B cell (primary cell): ENCODE measurements around the gene SCFD2. TPM values are rescaled to one million over a fixed set of nuclear protein-coding genes. Genes with fewer than 3 reads are reported as not detected.

Experiments
- ATAC-seq: fragments of 200-7000 bp; cut with Tn5 transposase; one replicate; pipeline ENCODE4 v1.10.0; 2021; ENCODE audit warnings: low read depth, mild to moderate bottlenecking, moderate number of reproducible peaks, moderate library complexity
- CTCF ChIA-PET: fragments of 350-600 bp; sonication (Branson Sonifier 250); formaldehyde crosslinking; loops from one replicate; lab custom pipeline; 2021; ENCODE audit warnings: antibody characterized with exemption, inconsistent platforms; lab: Charles Lee
- POLR2A ChIA-PET: fragments of 350-600 bp; sonication (Branson Sonifier 250); formaldehyde crosslinking; loops from one replicate; lab custom pipeline; 2021; ENCODE audit warnings: antibody characterized with exemption; lab: Charles Lee
- DNase-seq: peaks from one replicate; pipeline ENCODE4 v3.0.0; 2013
- H2AFZ ChIP-seq: 2 replicates; pipeline ENCODE4 v1.6.1; 2012; ENCODE audit warnings: mild to moderate bottlenecking, low read depth, low read length; ENCODE audit not compliant: insufficient read depth, poor library complexity, severe bottlenecking
- H3K27ac ChIP-seq, 2 donors: 1 replicate in 1 of 2; 2 replicates in 1 of 2; pipeline ENCODE4 v1.5.1; 2012 to 2013; ENCODE audit warnings: low read length in 2 of 2, mild to moderate bottlenecking in 2 of 2, moderate library complexity in 1 of 2
- H3K27me3 ChIP-seq, 4 experiments: fragments of 200-600 bp in 1 of 4; sonication (generic) in 1 of 4; replicated peaks in 1 of 4; 1 replicate in 2 of 4; 2 replicates in 2 of 4; pipeline versions ENCODE4 v1.6.1 to v1.7.0; 2013 to 2016; ENCODE audit warnings: low read length in 3 of 4, mild to moderate bottlenecking in 2 of 4, mixed read lengths in 1 of 4, moderate library complexity in 1 of 4; ENCODE audit not compliant: insufficient read depth in 4 of 4, control insufficient read depth in 3 of 4; ENCODE audit errors: control extremely low read depth in 1 of 4
- H3K36me3 ChIP-seq, 2 experiments: replicated peaks in 1 of 2; 1 replicate in 1 of 2; 2 replicates in 1 of 2; pipeline versions ENCODE4 v1.6.1 to v1.7.1; 2013; ENCODE audit warnings: low read length in 1 of 2; ENCODE audit not compliant: insufficient read depth in 2 of 2, control insufficient read depth in 1 of 2; ENCODE audit errors: control extremely low read depth in 1 of 2, extremely low read depth in 1 of 2
- H3K4me1 ChIP-seq, 2 donors: fragments of 200-600 bp in 1 of 2; sonication (generic) in 1 of 2; 1 replicate in 1 of 2; 2 replicates in 1 of 2; pipeline versions ENCODE4 v1.5.1 to v1.6.1; 2013 to 2017; ENCODE audit warnings: low read length in 2 of 2; ENCODE audit not compliant: control insufficient read depth in 2 of 2, insufficient read depth in 2 of 2
- H3K4me2 ChIP-seq: replicated peaks from 2 replicates; pipeline ENCODE3; 2012; ENCODE audit warnings: mild to moderate bottlenecking, low read depth, low read length; ENCODE audit not compliant: poor library complexity, severe bottlenecking
- H3K4me3 ChIP-seq, 5 experiments: fragments of 200-600 bp in 1 of 5; sonication (generic) in 1 of 5; 1 replicate in 3 of 5; 2 replicates in 2 of 5; pipeline versions ENCODE4 v1.5.1 to v1.7.0; 2011 to 2016; ENCODE audit warnings: low read length in 4 of 5, mild to moderate bottlenecking in 4 of 5, low read depth in 2 of 5, control low read depth in 1 of 5, moderate library complexity in 1 of 5; ENCODE audit not compliant: insufficient read depth in 1 of 5; ENCODE audit errors: control extremely low read depth in 1 of 5, extremely low read depth in 1 of 5
- H3K79me2 ChIP-seq: fragments of 200-600 bp; sonication (generic); one replicate; pipeline ENCODE4 v1.6.0; 2016; ENCODE audit warnings: low read length; ENCODE audit not compliant: control insufficient read depth, insufficient read depth
- H3K9ac ChIP-seq: fragments of 200-600 bp; sonication (generic); 2 replicates; pipeline ENCODE4 v1.6.1; 2017; ENCODE audit warnings: mild to moderate bottlenecking, low read length, moderate library complexity
- H3K9me3 ChIP-seq, 3 donors: one replicate each; pipeline versions ENCODE4 v1.6.1 to v1.7.1; 2013; ENCODE audit warnings: low read length in 2 of 3; ENCODE audit not compliant: control insufficient read depth in 2 of 3, insufficient read depth in 1 of 3; ENCODE audit errors: control extremely low read depth in 1 of 3
- H4K20me1 ChIP-seq: 2 replicates; pipeline ENCODE4 v1.6.0; 2012; ENCODE audit warnings: mild to moderate bottlenecking, low read length; ENCODE audit not compliant: insufficient read depth, control insufficient read depth, poor library complexity, severe bottlenecking
- H3K27ac Mint-ChIP-seq: one replicate; pipeline ENCODE4 v1.8.0; 2021; ENCODE audit warnings: mixed read lengths
- H3K27me3 Mint-ChIP-seq: one replicate; pipeline ENCODE4 v1.8.0; 2021; ENCODE audit warnings: mixed read lengths
- H3K4me1 Mint-ChIP-seq: one replicate; pipeline ENCODE4 v1.8.0; 2021; ENCODE audit warnings: mixed read lengths
- H3K4me3 Mint-ChIP-seq: one replicate; pipeline ENCODE4 v1.8.0; 2021; ENCODE audit warnings: mixed read lengths
- H3K9me3 Mint-ChIP-seq: one replicate; pipeline ENCODE4 v1.8.0; 2022; ENCODE audit warnings: mixed read lengths; ENCODE audit not compliant: insufficient read depth
- EZH2 ChIP-seq: IDR thresholded peaks from 2 replicates; pipeline ENCODE4 v1.6.1; 2012; ENCODE audit warnings: borderline replicate concordance, low read depth, mild to moderate bottlenecking, moderate library complexity, low read length; ENCODE audit not compliant: insufficient read depth, poor library complexity, severe bottlenecking
- WGBS: methylation state at CpG from one replicate; pipeline ENCODE4 v1.1.5; 2013; ENCODE audit warnings: missing lambda C conversion rate; ENCODE audit not compliant: insufficient coverage; 5-methylcytosine and 5-hydroxymethylcytosine counted together
- intact Hi-C: fragments of 100-400 bp; cut with micrococcal nuclease; formaldehyde crosslinking; loops from one replicate; pipeline ENCODE4 v1.10.0; 2022
- polyA plus RNA-seq: library from polyadenylated mRNA; depleted of rRNA; stranded (reverse); fragments of >200 nt; gene quantifications from 2 replicates; pipeline ENCODE4 v1.2.3, GENCODE V29; 2012
- total RNA-seq, 2 donors: library from RNA; stranded (reverse); fragments of 120-200 nt in 1 of 2; gene quantifications; 1 replicate in 1 of 2; 2 replicates in 1 of 2; pipeline versions ENCODE4 v1.2.3 to v1.2.4, GENCODE V29; 2013 to 2022
- TF ChIP-seq, protein P1 (sequence below): fragments of 200-600 bp; IDR thresholded peaks from one replicate; pipeline ENCODE4 v1.8.0; 2022; ENCODE audit warnings: antibody characterized with exemption, mild to moderate bottlenecking

Gene SCFD2
- total and polyA plus RNA-seq, 2 donors (not counting 1 experiment from before 2014, with no cell fraction given): 12.8 to 20.4 TPM

GRCh38 chr4:52964561-52965101, 401.2 kb downstream of the SCFD2 start:
- TF ChIP-seq, protein P1, sequence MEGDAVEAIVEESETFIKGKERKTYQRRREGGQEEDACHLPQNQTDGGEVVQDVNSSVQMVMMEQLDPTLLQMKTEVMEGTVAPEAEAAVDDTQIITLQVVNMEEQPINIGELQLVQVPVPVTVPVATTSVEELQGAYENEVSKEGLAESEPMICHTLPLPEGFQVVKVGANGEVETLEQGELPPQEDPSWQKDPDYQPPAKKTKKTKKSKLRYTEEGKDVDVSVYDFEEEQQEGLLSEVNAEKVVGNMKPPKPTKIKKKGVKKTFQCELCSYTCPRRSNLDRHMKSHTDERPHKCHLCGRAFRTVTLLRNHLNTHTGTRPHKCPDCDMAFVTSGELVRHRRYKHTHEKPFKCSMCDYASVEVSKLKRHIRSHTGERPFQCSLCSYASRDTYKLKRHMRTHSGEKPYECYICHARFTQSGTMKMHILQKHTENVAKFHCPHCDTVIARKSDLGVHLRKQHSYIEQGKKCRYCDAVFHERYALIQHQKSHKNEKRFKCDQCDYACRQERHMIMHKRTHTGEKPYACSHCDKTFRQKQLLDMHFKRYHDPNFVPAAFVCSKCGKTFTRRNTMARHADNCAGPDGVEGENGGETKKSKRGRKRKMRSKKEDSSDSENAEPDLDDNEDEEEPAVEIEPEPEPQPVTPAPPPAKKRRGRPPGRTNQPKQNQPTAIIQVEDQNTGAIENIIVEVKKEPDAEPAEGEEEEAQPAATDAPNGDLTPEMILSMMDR: no peak
- TF ChIP-seq EZH2: no peak
- no peaks in the 10 kb centered on the region for H3K79me2 ChIP-seq
- H3K27ac Mint-ChIP-seq: no peak overlapping the region
- H3K4me1 ChIP-seq: no peaks in the 10 kb centered on the region
- H3K27me3 Mint-ChIP-seq: no peaks in the 10 kb centered on the region
- no peak overlapping the region for H3K4me3 ChIP-seq
- no peaks in the 10 kb centered on the region for H3K9me3 ChIP-seq
- DNase-seq (no peak), ATAC-seq (no peak)
- H3K9me3 Mint-ChIP-seq: no peaks in the 10 kb centered on the region
- no peak overlapping the region for H3K4me2 ChIP-seq
- ChIA-PET CTCF (no interaction called here), POLR2A (no interaction called here)
- WGBS: 83% methylated on average over 1 of the region's 4 CpGs
- intact Hi-C loops: no loop called here
- no peak overlapping the region for H3K9ac ChIP-seq
- H3K27ac ChIP-seq: no peak overlapping the region
- no peaks in the 10 kb centered on the region for H3K27me3 ChIP-seq
- H3K4me1 Mint-ChIP-seq: no peaks in the 10 kb centered on the region
- no peaks in the 10 kb centered on the region for H4K20me1 ChIP-seq
- no peak overlapping the region for H2AFZ ChIP-seq
- H3K4me3 Mint-ChIP-seq: no peak overlapping the region
- no peaks in the 10 kb centered on the region for H3K36me3 ChIP-seq

DNA sequence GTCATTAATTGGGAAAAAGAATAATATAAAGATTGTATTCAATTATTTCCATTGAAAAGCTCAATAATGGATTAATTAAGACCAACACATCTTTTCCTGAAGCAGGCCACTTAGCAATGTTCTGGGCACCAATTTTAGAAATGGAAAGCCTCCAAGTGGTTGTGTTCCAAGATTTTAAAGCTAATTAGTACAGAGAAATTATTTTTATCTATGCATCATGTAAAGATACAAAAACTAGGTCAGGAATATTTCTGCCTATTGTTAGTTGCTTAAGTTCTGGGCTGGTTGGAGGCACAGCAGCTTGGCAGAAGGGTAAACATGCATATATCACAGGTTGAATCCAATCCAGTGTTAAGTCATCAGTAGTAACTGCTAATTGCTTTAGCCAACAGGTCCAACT, 401.9 kb downstream of the SCFD2 start:
- ATAC-seq (no peak), DNase-seq (no peak)
- Histone ChIP-seq H3K9me3 (no peaks in the 10 kb centered on the region), H3K9ac (no peak overlapping the region), H3K27ac (no peak overlapping the region), H3K4me2 (no peak overlapping the region), H3K4me3 (no peak overlapping the region), H3K79me2 (no peaks in the 10 kb centered on the region), H2AFZ (no peak overlapping the region), H3K27me3 (no peaks in the 10 kb centered on the region), H4K20me1 (no peaks in the 10 kb centered on the region), H3K36me3 (no peaks in the 10 kb centered on the region), H3K4me1 (no peaks in the 10 kb centered on the region)
- H3K9me3 Mint-ChIP-seq: no peaks in the 10 kb centered on the region
- no peak overlapping the region for H3K27ac Mint-ChIP-seq
- no peak overlapping the region for H3K4me3 Mint-ChIP-seq
- intact Hi-C loops: no loop called here
- CTCF ChIA-PET: no interaction called here
- no peaks in the 10 kb centered on the region for H3K4me1 Mint-ChIP-seq
- no peaks in the 10 kb centered on the region for H3K27me3 Mint-ChIP-seq
- TF ChIP-seq, protein P1: no peak
- no peak for TF ChIP-seq EZH2
- POLR2A ChIA-PET: no interaction called here
